PC-3 (cell line): Measurements from ENCODE around the gene PTPRN2. TPM values are rescaled to one million over a fixed set of nuclear protein-coding genes. Genes with fewer than 3 reads are reported as not detected.

Experiments
- ATAC-seq: fragments of 200-7000 bp; cut with Tn5 transposase; 2 replicates; pipeline ENCODE4 v1.9.1; 2020; ENCODE audit warnings: mild to moderate bottlenecking, moderate library complexity
- BruUV-seq: library from RNA; stranded (reverse); fragments of 400-500 nt; replicated peaks from 2 replicates; lab custom pipeline; 2021; lab: Mats Ljungman, UMichigan
- CTCF ChIA-PET: fragments of 300-600 bp; sonication (Branson Sonifier 250); formaldehyde crosslinking; loops from one replicate; lab custom pipeline; 2022; ENCODE audit warnings: antibody characterized with exemption; lab: Charles Lee
- POLR2A ChIA-PET: fragments of 300-600 bp; sonication (Branson Sonifier 250); formaldehyde crosslinking; loops from one replicate; lab custom pipeline; 2022; ENCODE audit warnings: antibody characterized with exemption; ENCODE audit not compliant: unreplicated experiment; lab: Charles Lee
- DNase-seq: peaks from one replicate; pipeline ENCODE4 v3.0.0-alpha.2; 2015
- H2AFZ ChIP-seq: fragments of 300-600 bp; sonication (generic); 2 replicates; pipeline ENCODE4 v1.6.0; 2016; ENCODE audit warnings: antibody characterized with exemption, low read length
- H3F3A ChIP-seq: fragments of 300-600 bp; sonication (generic); one replicate; pipeline ENCODE4 v1.6.0; 2017; ENCODE audit warnings: antibody characterized with exemption, low read length, control low read depth, mild to moderate bottlenecking; ENCODE audit not compliant: unreplicated experiment
- H3K27ac ChIP-seq: fragments of 300-600 bp; sonication (generic); 2 replicates; pipeline ENCODE4 v1.5.1; 2016; ENCODE audit warnings: mild to moderate bottlenecking, low read length
- H3K27me3 ChIP-seq: fragments of 300-600 bp; sonication (generic); 2 replicates; pipeline ENCODE4 v1.6.1; 2016; ENCODE audit warnings: low read length, mixed read lengths
- H3K36me3 ChIP-seq: fragments of 300-600 bp; sonication (generic); 2 replicates; pipeline ENCODE4 v1.6.1; 2016; ENCODE audit warnings: low read depth, mixed run types, low read length, mixed read lengths
- H3K4me1 ChIP-seq: fragments of 300-600 bp; sonication (generic); 2 replicates; pipeline ENCODE4 v1.5.1; 2016; ENCODE audit warnings: low read length; ENCODE audit not compliant: insufficient read depth
- H3K4me2 ChIP-seq: fragments of 300-600 bp; sonication (generic); 2 replicates; pipeline ENCODE4 v1.6.0; 2016; ENCODE audit warnings: low read length
- H3K4me3 ChIP-seq: fragments of 300-600 bp; sonication (generic); 2 replicates; pipeline ENCODE4 v1.5.1; 2016; ENCODE audit warnings: mild to moderate bottlenecking, low read length, mixed read lengths
- H3K79me2 ChIP-seq: fragments of 300-600 bp; sonication (generic); 2 replicates; pipeline ENCODE4 v1.6.1; 2017; ENCODE audit warnings: low read length, mixed read lengths
- H3K9ac ChIP-seq: fragments of 300-600 bp; sonication (generic); 2 replicates; pipeline ENCODE4 v1.6.0; 2016; ENCODE audit warnings: mild to moderate bottlenecking, low read length
- H3K9me2 ChIP-seq: fragments of 300-600 bp; sonication (generic); replicated peaks from 2 replicates; pipeline ENCODE4 v1.6.1; 2016; ENCODE audit warnings: mixed run types, low read length, mixed read lengths
- H3K9me3 ChIP-seq: fragments of 300-600 bp; sonication (generic); 2 replicates; pipeline ENCODE4 v1.6.1; 2016; ENCODE audit warnings: low read length, mixed read lengths
- H4K20me1 ChIP-seq: fragments of 300-600 bp; sonication (generic); 2 replicates; pipeline ENCODE4 v1.6.1; 2016; ENCODE audit warnings: low read length, mixed read lengths
- EZH2 ChIP-seq: fragments of 300-600 bp; sonication (generic); IDR thresholded peaks from one replicate; pipeline ENCODE4 v1.6.1; 2017; ENCODE audit warnings: antibody characterized with exemption, mild to moderate bottlenecking, low read length; ENCODE audit not compliant: unreplicated experiment
- EZH2phosphoT487 ChIP-seq: fragments of 300-600 bp; sonication (generic); IDR thresholded peaks from 2 replicates; pipeline ENCODE4 v1.6.1; 2018; ENCODE audit warnings: mild to moderate bottlenecking, antibody characterized with exemption, low read length, borderline replicate concordance
- intact Hi-C: fragments of 100-400 bp; cut with micrococcal nuclease; formaldehyde crosslinking; loops from 2 replicates; pipeline ENCODE4 v1.9.0; 2023
- total RNA-seq: library from RNA; depleted of rRNA; stranded (reverse); fragments of >200 nt; gene quantifications from 2 replicates; pipeline ENCODE4 v1.2.3, GENCODE V29; 2014
- TF ChIP-seq, protein P1 (sequence below): fragments of 300-600 bp; sonication (generic); conservative IDR thresholded peaks from 2 replicates; pipeline ENCODE4 v1.5.1; 2017; ENCODE audit warnings: antibody characterized with exemption, low read depth, mild to moderate bottlenecking, low read length

Gene PTPRN2
- total RNA-seq, 1 experiment from 2014 or later: 3.2 TPM

DNA sequence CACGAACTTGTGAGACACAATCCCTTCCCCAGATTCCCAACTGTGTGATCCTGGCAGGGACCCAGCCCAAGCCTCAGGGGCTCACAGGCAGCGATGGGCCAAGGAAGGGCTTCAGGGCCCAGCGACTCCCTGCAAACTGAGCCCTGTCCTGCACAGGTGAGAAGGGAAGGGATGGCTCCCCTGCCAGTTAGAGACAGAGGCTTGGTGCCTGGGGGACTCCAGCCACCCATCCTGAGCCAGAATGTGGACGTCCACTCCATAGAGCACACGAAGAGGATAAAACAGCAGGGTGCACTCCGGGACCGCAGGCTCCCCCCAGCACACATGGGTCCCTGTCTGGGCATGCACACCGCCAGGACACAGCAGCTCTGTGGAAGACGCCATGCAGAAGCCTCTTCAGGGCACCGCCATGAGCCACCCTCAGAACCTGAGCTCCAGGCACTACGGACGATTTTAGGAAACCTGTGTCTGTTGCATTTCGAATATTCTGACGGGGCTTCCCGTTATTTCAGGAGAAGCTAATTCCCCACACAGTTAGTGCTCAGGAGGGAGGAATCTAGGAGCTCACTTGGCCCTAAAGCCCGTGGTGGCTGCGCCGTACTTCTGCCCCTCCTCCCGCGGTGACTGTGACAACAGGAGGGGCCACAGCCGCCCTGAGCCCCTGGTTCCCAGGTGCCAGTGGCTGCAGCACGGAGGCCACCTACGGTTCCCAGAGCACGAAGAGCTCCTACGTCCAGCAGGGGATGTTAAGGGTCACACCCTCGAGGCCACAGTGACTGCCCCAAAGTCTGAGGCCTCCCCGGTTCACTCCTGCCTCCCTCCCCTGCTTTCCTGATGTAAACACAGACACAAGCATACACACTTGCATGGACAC, 326.0 kb downstream of the PTPRN2 start:
- no peaks in the 10 kb centered on the region for H3K27me3 ChIP-seq
- H3K4me2 ChIP-seq: no peak overlapping the region
- no peak for DNase-seq
- no peaks in the 10 kb centered on the region for H3K79me2 ChIP-seq
- no peaks in the 10 kb centered on the region for H3K9me3 ChIP-seq
- ATAC-seq: no peak
- no TSS peak for BruUV-seq
- ChIA-PET CTCF (no interaction called here), POLR2A (no interaction called here)
- H3K9me2 ChIP-seq: no peaks in the 10 kb centered on the region
- H3K9ac ChIP-seq: no peak overlapping the region
- no peaks in the 10 kb centered on the region for H3K36me3 ChIP-seq
- TF ChIP-seq EZH2 (no peak), EZH2phosphoT487 (no peak)
- TF ChIP-seq, protein P1, sequence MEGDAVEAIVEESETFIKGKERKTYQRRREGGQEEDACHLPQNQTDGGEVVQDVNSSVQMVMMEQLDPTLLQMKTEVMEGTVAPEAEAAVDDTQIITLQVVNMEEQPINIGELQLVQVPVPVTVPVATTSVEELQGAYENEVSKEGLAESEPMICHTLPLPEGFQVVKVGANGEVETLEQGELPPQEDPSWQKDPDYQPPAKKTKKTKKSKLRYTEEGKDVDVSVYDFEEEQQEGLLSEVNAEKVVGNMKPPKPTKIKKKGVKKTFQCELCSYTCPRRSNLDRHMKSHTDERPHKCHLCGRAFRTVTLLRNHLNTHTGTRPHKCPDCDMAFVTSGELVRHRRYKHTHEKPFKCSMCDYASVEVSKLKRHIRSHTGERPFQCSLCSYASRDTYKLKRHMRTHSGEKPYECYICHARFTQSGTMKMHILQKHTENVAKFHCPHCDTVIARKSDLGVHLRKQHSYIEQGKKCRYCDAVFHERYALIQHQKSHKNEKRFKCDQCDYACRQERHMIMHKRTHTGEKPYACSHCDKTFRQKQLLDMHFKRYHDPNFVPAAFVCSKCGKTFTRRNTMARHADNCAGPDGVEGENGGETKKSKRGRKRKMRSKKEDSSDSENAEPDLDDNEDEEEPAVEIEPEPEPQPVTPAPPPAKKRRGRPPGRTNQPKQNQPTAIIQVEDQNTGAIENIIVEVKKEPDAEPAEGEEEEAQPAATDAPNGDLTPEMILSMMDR: no peak
- no peak overlapping the region for H3K27ac ChIP-seq
- H3F3A ChIP-seq: no peaks in the 10 kb centered on the region
- H4K20me1 ChIP-seq: no peaks in the 10 kb centered on the region
- H3K4me1 ChIP-seq: no peaks in the 10 kb centered on the region
- no peak overlapping the region for H2AFZ ChIP-seq
- intact Hi-C loops: no loop called here
- no peak overlapping the region for H3K4me3 ChIP-seq

GRCh38 chr7:158260567-158261361, 326.9 kb downstream of the PTPRN2 start:
- TF ChIP-seq, protein P1: no peak
- TF ChIP-seq EZH2phosphoT487: no peak
- no peak for TF ChIP-seq EZH2
- BruUV-seq: no TSS peak

More at GRCh38 chr7:158260567-158261361, 326.9 kb downstream of the PTPRN2 start:
- H3K4me1 ChIP-seq: no peaks in the 10 kb centered on the region
- intact Hi-C loops: no loop called here
- H4K20me1 ChIP-seq: no peaks in the 10 kb centered on the region
- DNase-seq (no peak), ATAC-seq (no peak)
- H3K27ac ChIP-seq: no peak overlapping the region
- no peaks in the 10 kb centered on the region for H3K9me2 ChIP-seq
- H2AFZ ChIP-seq: no peak overlapping the region
- ChIA-PET CTCF (no interaction called here), POLR2A (no interaction called here)
- no peak overlapping the region for H3K4me3 ChIP-seq
- H3K27me3 ChIP-seq: no peaks in the 10 kb centered on the region
- H3K9me3 ChIP-seq: no peaks in the 10 kb centered on the region
- H3K79me2 ChIP-seq: no peaks in the 10 kb centered on the region
- H3F3A ChIP-seq: no peaks in the 10 kb centered on the region
- no peak overlapping the region for H3K9ac ChIP-seq
- no peaks in the 10 kb centered on the region for H3K36me3 ChIP-seq
- no peak overlapping the region for H3K4me2 ChIP-seq
